Breast epithelium (tissue), 4 donors: ENCODE measurements around the gene OGN. TPM values are rescaled to one million over a fixed set of nuclear protein-coding genes. Genes with fewer than 3 reads are reported as not detected.

Source experiments
- DNase-seq, 2 donors: peaks; one replicate each; pipeline ENCODE4 v3.0.0-alpha.2; 2019; ENCODE audit warnings: low spot score in 2 of 2
- H3K27ac ChIP-seq, 2 donors: fragments of 200-600 bp; sonication (generic) in 1 of 2; one replicate each; pipeline ENCODE4 v1.5.1; 2016 to 2019; ENCODE audit warnings: mild to moderate bottlenecking in 1 of 2
- H3K27me3 ChIP-seq, 2 donors: fragments of 200-600 bp; sonication (generic) in 1 of 2; one replicate each; pipeline versions ENCODE4 v1.5.1 to v1.6.0; 2017 to 2019; ENCODE audit warnings: control low read depth in 1 of 2, mild to moderate bottlenecking in 1 of 2
- H3K36me3 ChIP-seq: fragments of 200-600 bp; one replicate; pipeline ENCODE4 v1.5.1; 2019
- H3K4me1 ChIP-seq, 2 donors: fragments of 200-600 bp; sonication (generic); one replicate each; pipeline ENCODE4 v1.5.1; 2016 to 2019; ENCODE audit warnings: control low read depth in 1 of 2
- H3K4me3 ChIP-seq, 3 donors: fragments of 200-600 bp; sonication (generic); 1 replicate in 2 of 3; 2 replicates in 1 of 3; pipeline ENCODE4 v1.5.1; 2016 to 2019; ENCODE audit warnings: mild to moderate bottlenecking in 3 of 3, moderate library complexity in 2 of 3
- H3K9me3 ChIP-seq, 2 donors: fragments of 200-600 bp; sonication (generic) in 1 of 2; one replicate each; pipeline ENCODE4 v1.5.1; 2016 to 2019; ENCODE audit warnings: control low read depth in 1 of 2
- POLR2A ChIP-seq: fragments of 450-650 bp; IDR thresholded peaks from one replicate; pipeline ENCODE4 v1.6.1; 2016; ENCODE audit warnings: antibody characterized with exemption, mild to moderate bottlenecking, moderate library complexity
- POLR2AphosphoS5 ChIP-seq, 3 donors: sonication (generic); formaldehyde crosslinking; IDR thresholded peaks; one replicate each; pipeline ENCODE4 v1.6.1; 2017; ENCODE audit warnings: antibody characterized with exemption in 3 of 3
- intact Hi-C: fragments of 100-400 bp; cut with DNase I; formaldehyde crosslinking; loops from one replicate; pipeline ENCODE4 v1.15.1; 2023; ENCODE audit warnings: low total_unique reads
- total RNA-seq, 3 donors: library from RNA; depleted of rRNA; stranded (reverse); fragments of >200 nt; gene quantifications; one replicate each; pipeline ENCODE4 v1.1.0, GENCODE V29; 2016
- TF ChIP-seq, protein P1 (sequence below), 3 donors: fragments of 450-650 bp; IDR thresholded peaks; one replicate each; pipeline ENCODE4 v1.5.1; 2016 to 2017; ENCODE audit warnings: antibody characterized with exemption in 3 of 3, mild to moderate bottlenecking in 3 of 3, moderate library complexity in 3 of 3

Gene OGN
- total RNA-seq, 3 donors from 2014 or later = 14.1 to 92.5 (median 17.7) TPM

DNA sequence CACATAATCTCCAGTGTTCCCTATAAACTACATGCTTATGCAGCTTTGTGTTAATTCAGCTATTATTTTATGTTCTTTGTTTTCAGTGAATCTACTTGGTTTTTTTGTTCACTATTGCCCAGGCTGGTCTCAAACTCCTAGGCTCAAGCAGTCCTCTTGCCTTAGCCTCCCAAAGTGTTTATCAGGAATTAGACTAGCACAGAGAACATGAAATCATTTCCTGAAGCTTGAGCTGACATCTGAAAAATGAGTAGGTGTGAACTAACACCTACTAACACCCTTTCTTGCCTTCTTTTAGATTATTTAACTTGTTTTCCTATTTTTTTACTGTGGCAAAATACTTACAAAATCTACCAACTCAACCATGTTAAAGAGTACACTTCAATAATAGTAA is 53.6 kb downstream of the OGN start:
- Histone ChIP-seq H3K9me3 (peaks cover 6 to 11% of the 10 kb centered on the region in 2 donors), H3K4me3 (no peak overlapping the region), H3K27ac (peak overlapping the region; percentile 54 to 78), H3K4me1 (no peaks in the 10 kb centered on the region), H3K27me3 (no peaks in the 10 kb centered on the region), H3K36me3 (no peaks in the 10 kb centered on the region)
- DNase-seq = no peak
- intact Hi-C loops = no loop called here
- TF ChIP-seq POLR2A (no peak), POLR2AphosphoS5 (IDR thresholded peaks at IDR 0.05) (no peak)
- TF ChIP-seq, protein P1, sequence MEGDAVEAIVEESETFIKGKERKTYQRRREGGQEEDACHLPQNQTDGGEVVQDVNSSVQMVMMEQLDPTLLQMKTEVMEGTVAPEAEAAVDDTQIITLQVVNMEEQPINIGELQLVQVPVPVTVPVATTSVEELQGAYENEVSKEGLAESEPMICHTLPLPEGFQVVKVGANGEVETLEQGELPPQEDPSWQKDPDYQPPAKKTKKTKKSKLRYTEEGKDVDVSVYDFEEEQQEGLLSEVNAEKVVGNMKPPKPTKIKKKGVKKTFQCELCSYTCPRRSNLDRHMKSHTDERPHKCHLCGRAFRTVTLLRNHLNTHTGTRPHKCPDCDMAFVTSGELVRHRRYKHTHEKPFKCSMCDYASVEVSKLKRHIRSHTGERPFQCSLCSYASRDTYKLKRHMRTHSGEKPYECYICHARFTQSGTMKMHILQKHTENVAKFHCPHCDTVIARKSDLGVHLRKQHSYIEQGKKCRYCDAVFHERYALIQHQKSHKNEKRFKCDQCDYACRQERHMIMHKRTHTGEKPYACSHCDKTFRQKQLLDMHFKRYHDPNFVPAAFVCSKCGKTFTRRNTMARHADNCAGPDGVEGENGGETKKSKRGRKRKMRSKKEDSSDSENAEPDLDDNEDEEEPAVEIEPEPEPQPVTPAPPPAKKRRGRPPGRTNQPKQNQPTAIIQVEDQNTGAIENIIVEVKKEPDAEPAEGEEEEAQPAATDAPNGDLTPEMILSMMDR (IDR thresholded peaks at IDR 0.05) = no peak

GRCh38 chr9:92349771-92350739 is 54.3 kb downstream of the OGN start:
- Histone ChIP-seq H3K27ac (peak overlapping the region; percentile 67 to 78), H3K36me3 (no peaks in the 10 kb centered on the region), H3K4me1 (no peaks in the 10 kb centered on the region), H3K27me3 (no peaks in the 10 kb centered on the region), H3K9me3 (peaks cover 4% of the 10 kb centered on the region in 2 donors), H3K4me3 (no peak overlapping the region)
- no peak for DNase-seq
- TF ChIP-seq POLR2AphosphoS5 (IDR thresholded peaks at IDR 0.05) (no peak), POLR2A (no peak)
- TF ChIP-seq, protein P1 (IDR thresholded peaks at IDR 0.05) = no peak
- intact Hi-C loops = no loop called here

DNA sequence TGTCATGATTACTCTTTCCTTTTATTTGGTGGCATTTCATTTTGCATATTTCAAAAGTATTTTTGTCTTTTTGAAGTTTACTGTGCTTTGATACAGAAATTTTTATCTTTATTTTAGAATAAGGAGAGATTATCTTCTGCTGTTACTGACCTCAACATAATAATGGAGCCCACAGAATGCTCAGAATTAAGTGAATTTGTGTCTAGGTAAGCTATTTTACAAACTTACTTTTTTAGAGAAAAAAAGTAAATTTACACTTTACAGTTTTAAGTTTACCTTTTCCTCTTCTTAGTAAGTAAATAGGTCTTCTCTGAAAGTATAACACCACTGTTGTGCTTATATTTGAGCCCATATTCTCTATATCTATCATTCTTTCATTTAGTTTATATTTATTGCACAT is 58.8 kb downstream of the OGN start:
- Histone ChIP-seq H3K27ac (no peak overlapping the region), H3K36me3 (no peaks in the 10 kb centered on the region), H3K4me3 (no peak overlapping the region), H3K27me3 (no peaks in the 10 kb centered on the region), H3K9me3 (no peaks in the 10 kb centered on the region), H3K4me1 (no peaks in the 10 kb centered on the region)
- TF ChIP-seq, protein P1 (IDR thresholded peaks at IDR 0.05) = no peak
- TF ChIP-seq POLR2A = no peak
- TF ChIP-seq POLR2AphosphoS5 (IDR thresholded peaks at IDR 0.05) = no peak
- intact Hi-C loops = no loop called here
- DNase-seq = no peak

- no peaks in the 10 kb centered on the region for H3K36me3 ChIP-seq
- no peaks in the 10 kb centered on the region for H3K9me3 ChIP-seq
- no peaks in the 10 kb centered on the region for H3K27me3 ChIP-seq
- peak overlapping the region in 1 of 2 donors; percentile 3 for H3K27ac ChIP-seq
- H3K4me1 ChIP-seq = no peaks in the 10 kb centered on the region
- no peak for DNase-seq
- intact Hi-C loops = no loop called here
- no peak overlapping the region for H3K4me3 ChIP-seq
- TF ChIP-seq, protein P1 (IDR thresholded peaks at IDR 0.05) = peak in 1 of 3 donors; percentile 29
- no peak for TF ChIP-seq POLR2AphosphoS5 (IDR thresholded peaks at IDR 0.05)
Measured at GRCh38 chr9:92342825-92343488, 61.4 kb downstream of the OGN start.

DNA sequence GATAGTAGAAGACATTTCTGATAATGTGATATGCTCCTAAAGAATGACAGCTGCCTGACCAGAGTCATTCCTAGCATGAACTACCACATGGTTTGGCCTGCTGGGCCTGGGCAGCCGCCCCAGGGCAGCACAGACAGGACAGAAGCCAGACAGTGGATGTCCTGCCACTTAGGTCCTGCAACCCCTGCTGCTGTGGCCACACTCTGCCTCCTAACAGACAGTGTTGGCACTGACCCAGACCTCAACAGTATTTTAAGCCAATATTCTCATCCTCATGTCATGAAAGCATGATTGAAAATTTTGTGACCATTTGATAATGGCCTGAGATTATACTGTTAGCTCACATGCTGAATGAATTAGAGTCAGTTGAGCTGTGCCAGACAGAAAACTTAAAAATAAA is 62.8 kb downstream of the OGN start:
- peak overlapping the region in 1 of 2 donors; percentile 25 for H3K27ac ChIP-seq
- H3K4me1 ChIP-seq = no peaks in the 10 kb centered on the region
- no peaks in the 10 kb centered on the region for H3K36me3 ChIP-seq
- intact Hi-C loops = no loop called here
- DNase-seq = no peak
- H3K9me3 ChIP-seq = no peaks in the 10 kb centered on the region
- TF ChIP-seq POLR2AphosphoS5 (IDR thresholded peaks at IDR 0.05) = no peak
- no peak for TF ChIP-seq POLR2A
- TF ChIP-seq, protein P1 (IDR thresholded peaks at IDR 0.05) = no peak
- H3K4me3 ChIP-seq = no peak overlapping the region
- H3K27me3 ChIP-seq = no peaks in the 10 kb centered on the region
